GM12875 (cell line): ENCODE measurements around the gene FAM174C.

Experiments
- H3K4me3 ChIP-seq: one replicate; pipeline ENCODE4 v1.5.1; 2011; ENCODE audit warnings: low read depth, low read length, control low read depth
- TF ChIP-seq, protein P1 (sequence below): IDR thresholded peaks from 2 replicates; pipeline ENCODE4 v1.5.1; 2011; ENCODE audit warnings: low read depth, mild to moderate bottlenecking, control low read depth, inconsistent platforms, low read length, moderate library complexity, borderline replicate concordance; ENCODE audit not compliant: insufficient read depth

The FAM174C gene

DNA sequence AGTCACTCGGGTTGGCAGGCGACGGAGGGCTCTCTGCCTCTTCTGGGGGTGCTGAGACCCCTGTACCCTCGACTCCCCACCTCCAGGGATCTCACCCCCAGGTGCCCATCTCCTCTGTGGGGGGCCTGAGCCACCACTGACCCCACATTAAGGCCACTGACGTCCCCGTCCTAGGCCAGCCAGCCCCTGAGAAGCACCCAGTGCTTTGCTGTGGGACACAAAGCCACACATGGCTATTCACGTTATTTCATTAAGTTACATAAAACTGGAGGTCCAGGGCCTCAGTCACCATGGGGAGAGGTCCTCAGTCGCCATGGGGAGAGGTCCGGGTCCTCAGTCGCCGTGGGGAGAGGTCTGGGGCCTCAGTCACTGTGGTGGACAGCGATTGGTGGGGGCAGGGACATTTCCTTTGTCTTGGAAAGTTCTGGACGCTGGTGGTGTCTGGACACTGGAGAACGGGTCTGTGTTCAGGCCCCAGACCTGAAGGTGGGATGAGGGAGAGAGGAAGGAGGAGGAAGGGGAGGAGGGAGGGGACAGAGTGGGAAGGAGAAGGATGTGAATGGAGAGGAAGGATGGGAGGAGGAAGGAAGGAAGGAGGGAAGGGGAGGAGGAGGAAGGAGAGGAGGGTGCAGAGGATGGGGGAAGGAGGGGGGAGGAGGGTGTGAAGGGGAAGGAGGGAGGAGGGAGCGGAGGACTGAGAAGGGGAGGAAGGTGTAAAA, 6.4 kb downstream of the FAM174C start:
- no peak overlapping the region for H3K4me3 ChIP-seq
- TF ChIP-seq, protein P1, sequence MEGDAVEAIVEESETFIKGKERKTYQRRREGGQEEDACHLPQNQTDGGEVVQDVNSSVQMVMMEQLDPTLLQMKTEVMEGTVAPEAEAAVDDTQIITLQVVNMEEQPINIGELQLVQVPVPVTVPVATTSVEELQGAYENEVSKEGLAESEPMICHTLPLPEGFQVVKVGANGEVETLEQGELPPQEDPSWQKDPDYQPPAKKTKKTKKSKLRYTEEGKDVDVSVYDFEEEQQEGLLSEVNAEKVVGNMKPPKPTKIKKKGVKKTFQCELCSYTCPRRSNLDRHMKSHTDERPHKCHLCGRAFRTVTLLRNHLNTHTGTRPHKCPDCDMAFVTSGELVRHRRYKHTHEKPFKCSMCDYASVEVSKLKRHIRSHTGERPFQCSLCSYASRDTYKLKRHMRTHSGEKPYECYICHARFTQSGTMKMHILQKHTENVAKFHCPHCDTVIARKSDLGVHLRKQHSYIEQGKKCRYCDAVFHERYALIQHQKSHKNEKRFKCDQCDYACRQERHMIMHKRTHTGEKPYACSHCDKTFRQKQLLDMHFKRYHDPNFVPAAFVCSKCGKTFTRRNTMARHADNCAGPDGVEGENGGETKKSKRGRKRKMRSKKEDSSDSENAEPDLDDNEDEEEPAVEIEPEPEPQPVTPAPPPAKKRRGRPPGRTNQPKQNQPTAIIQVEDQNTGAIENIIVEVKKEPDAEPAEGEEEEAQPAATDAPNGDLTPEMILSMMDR, result no peak

DNA sequence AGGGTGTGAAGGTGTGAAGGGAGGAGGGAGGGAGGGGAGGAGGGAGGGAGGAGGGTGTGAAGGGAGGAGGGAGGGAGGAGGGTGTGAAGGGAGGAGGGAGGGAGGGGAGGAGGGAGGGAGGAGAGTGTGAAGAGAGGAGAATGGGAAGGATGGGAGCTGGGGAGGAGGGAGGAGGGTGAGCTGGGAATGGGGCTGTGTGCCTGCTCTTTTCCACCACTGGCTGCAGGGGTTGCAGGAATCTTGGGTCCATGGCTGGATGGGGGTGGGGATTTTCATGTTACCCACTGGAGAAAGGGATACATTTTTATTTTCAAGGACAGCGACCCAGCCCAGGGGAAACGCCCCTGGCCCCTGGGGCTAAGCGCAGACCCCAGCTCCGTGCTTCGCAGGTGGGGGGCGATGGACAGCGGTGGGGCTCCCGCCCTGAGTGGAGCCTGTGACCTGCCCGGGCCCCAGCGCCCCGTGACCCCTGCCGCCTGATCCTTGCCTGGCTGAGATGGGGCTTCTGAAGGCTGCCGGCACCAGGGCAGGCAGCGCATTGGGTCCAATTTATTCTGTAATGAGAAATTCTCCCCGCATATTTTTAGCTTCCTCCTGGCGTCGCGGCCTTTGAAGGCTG, 7.4 kb downstream of the FAM174C start:
- TF ChIP-seq, protein P1, result no peak
- no peak overlapping the region for H3K4me3 ChIP-seq

DNA sequence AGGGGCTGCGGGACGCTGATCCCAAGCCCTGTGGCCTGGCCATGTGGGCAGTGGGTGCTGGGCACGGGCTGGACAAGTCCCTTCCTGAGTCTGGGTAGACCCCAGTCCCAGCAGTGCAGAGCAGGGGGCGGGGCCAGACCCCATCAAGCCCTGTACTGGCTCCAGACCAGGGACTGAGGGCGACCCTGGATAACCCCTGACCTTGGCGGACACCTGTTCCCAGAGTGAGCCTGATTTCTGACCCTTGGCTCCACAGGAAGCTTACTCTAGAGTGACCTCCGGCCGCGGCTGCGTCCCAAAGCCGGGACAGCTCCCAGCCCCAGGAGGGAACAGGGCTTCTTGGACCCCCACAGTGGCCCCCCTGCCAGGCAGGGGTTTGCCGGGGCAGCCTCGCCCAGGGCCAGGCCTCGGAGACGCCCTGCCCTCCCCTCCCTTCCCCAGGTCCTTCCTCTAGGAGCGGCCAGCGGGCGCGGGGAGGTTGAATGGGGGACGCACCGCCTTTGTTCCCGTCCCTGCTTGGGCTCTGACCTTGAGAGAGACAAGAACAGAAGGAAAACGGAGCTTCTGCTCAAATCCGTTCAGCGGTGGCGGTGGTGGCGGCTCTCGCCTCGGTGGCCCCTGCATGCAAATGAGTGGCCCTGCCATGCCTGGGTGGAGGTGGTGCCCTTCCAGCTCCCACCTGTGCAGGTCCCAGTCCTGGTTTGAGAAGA, 8.0 kb downstream of the FAM174C start:
- no peak overlapping the region for H3K4me3 ChIP-seq
- TF ChIP-seq, protein P1, result no peak

DNA sequence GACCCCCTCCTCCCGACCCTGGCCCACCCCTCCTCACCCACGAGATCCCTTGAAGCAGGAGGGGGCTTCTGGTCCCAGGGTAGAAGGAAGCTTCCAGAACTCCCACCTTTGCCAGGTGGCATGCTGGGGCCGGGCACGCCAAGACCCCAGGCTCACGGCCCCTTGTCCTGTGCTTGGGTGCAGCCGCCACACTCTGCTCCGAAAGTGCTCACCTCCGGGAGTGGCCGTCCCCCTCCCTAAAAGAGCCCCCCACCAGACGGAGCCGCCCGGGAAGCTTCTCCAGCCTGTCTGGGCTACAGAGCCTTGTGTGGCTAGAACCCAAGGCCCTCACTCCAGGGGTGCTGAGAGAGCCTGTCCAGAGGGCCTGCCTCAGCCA, 8.6 kb downstream of the FAM174C start:
- H3K4me3 ChIP-seq, result no peak overlapping the region
- TF ChIP-seq, protein P1, result no peak

DNA sequence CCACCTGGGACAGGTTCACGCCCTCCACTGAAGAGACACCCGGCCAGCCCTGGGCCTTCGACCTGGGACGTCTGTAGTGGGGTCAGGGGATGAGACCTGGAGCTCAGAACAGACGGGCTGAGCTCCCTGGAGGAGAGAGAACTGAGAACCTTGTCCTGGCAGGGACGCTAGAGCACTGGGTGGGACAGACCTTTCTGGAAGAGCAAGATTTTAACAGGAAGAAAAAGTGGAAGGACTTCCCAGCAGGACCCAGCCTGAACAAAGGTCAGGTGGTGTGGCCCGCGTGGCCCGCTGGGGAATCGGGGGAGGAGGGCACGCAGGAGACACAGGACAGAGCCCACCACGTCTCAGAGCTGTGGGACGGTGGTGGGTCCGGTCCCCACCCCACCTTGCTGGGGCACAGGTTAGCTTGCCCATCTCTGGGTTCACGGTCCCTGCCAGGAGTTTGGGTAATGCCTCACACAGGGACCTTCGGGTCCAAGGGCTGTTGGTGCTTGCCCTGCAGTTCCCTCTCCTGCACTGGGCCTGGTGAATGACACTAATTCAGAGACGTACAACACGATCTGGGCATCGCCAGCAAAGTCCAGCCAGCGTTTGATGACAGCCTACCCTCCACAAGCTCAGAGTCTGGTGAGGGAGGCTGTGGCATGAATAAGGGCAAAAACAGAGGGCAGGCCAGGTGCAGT, 9.1 kb downstream of the FAM174C start:
- TF ChIP-seq, protein P1, result no peak
- H3K4me3 ChIP-seq, result no peak overlapping the region

DNA sequence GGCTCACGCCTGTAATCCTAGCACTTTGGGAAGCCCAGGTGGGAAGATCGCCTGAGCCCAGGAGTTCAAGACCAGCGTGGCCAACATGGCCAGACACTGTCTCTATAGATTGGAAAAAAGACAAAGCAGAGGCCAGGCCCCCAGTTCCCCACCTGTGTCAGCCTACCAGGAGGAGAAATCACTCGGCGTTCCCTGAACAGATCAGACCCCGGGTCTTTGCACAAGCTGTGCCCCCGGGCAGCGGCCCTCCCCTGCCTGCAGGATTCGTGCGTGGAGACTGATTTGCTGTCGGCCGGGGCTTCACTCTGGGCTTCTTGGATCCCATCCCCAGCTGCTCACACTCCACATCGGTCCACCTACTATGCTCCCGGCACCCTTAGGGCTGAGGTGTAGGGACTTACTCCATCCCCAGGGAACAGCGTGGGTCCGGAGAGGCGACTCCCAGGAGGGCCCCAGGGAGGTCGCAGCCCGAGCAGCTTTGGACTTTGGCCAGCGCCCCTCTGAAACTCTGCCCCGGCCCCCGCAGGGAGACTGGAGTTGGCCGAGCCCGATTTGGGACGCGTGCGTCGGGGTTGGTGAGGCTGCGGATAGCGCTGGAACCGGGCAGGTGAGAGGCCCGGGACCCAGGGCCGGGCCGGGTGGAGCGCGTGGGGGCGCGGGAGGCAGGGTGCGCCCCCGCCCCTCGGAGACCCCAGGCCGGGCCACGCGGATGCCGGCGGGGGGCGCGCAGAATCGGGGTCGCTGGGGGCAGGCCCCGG, 9.8 kb downstream of the FAM174C start:
- TF ChIP-seq, protein P1, result no peak
- no peak overlapping the region for H3K4me3 ChIP-seq
